GM23248 (cell line): ENCODE results near the gene PHYHD1. TPM values are rescaled to one million over a fixed set of nuclear protein-coding genes. Genes with fewer than 3 reads are reported as not detected.

Source experiments
- DNase-seq: peaks from one replicate; pipeline ENCODE4 v3.0.0-alpha.2; 2015
- H2AFZ ChIP-seq: fragments of 200-600 bp; sonication (generic); 2 replicates; pipeline ENCODE4 v1.6.1; 2016; ENCODE audit warnings: antibody characterized with exemption
- H3F3A ChIP-seq: fragments of 200-600 bp; sonication (generic); 2 replicates; pipeline ENCODE4 v1.6.1; 2016; ENCODE audit warnings: mild to moderate bottlenecking, antibody characterized with exemption, mixed run types; ENCODE audit not compliant: insufficient read depth
- H3K27ac ChIP-seq: fragments of 200-600 bp; sonication (generic); 2 replicates; pipeline ENCODE4 v1.5.1; 2016; ENCODE audit warnings: mild to moderate bottlenecking
- H3K27me3 ChIP-seq: fragments of 200-600 bp; sonication (generic); replicated peaks from 2 replicates; pipeline ENCODE4 v1.6.1; 2016; ENCODE audit warnings: mild to moderate bottlenecking; ENCODE audit not compliant: insufficient read depth
- H3K36me3 ChIP-seq: fragments of 200-600 bp; sonication (generic); 2 replicates; pipeline ENCODE4 v1.6.1; 2016; ENCODE audit warnings: low read depth, mild to moderate bottlenecking
- H3K4me1 ChIP-seq: fragments of 200-600 bp; sonication (generic); 2 replicates; pipeline ENCODE4 v1.6.1; 2016; ENCODE audit warnings: mild to moderate bottlenecking; ENCODE audit not compliant: insufficient read depth
- H3K4me2 ChIP-seq: fragments of 200-600 bp; sonication (generic); one replicate; pipeline ENCODE4 v1.6.1; 2016; ENCODE audit warnings: mild to moderate bottlenecking; ENCODE audit not compliant: unreplicated experiment
- H3K4me3 ChIP-seq: fragments of 200-600 bp; sonication (generic); 2 replicates; pipeline ENCODE4 v1.5.1; 2016; ENCODE audit warnings: mild to moderate bottlenecking
- H3K79me2 ChIP-seq: fragments of 200-600 bp; sonication (generic); 2 replicates; pipeline ENCODE4 v1.6.1; 2016; ENCODE audit warnings: mild to moderate bottlenecking; ENCODE audit not compliant: insufficient read depth
- H3K9ac ChIP-seq: fragments of 200-600 bp; sonication (generic); 2 replicates; pipeline ENCODE4 v1.6.1; 2016; ENCODE audit warnings: mild to moderate bottlenecking
- H3K9me2 ChIP-seq: fragments of 200-600 bp; sonication (generic); 2 replicates; pipeline ENCODE4 v1.6.1; 2016; ENCODE audit warnings: mixed run types, mild to moderate bottlenecking, moderate library complexity; ENCODE audit not compliant: insufficient read depth
- H3K9me3 ChIP-seq: fragments of 200-600 bp; sonication (generic); one replicate; pipeline ENCODE4 v1.6.1; 2017; ENCODE audit warnings: low read depth
- H4K20me1 ChIP-seq: fragments of 200-600 bp; sonication (generic); 2 replicates; pipeline ENCODE4 v1.6.0; 2016; ENCODE audit not compliant: insufficient read depth
- EZH2 ChIP-seq: fragments of 200-600 bp; sonication (generic); IDR thresholded peaks from 2 replicates; pipeline ENCODE4 v1.6.1; 2018; ENCODE audit warnings: antibody characterized with exemption, mild to moderate bottlenecking; ENCODE audit not compliant: insufficient read depth, poor library complexity, severe bottlenecking
- EZH2phosphoT487 ChIP-seq: fragments of 200-600 bp; sonication (generic); IDR thresholded peaks from 2 replicates; pipeline ENCODE4 v1.6.1; 2018; ENCODE audit warnings: antibody characterized with exemption, moderate library complexity, mild to moderate bottlenecking, low read depth; ENCODE audit not compliant: insufficient read depth
- WGBS, 2 experiments: methylation state at CpG; one replicate each; pipeline ENCODE4 v1.1.6; 2015 to 2017; ENCODE audit warnings: low lambda C conversion rate in 2 of 2, low coverage in 1 of 2; ENCODE audit errors: missing lambda C conversion rate in 2 of 2; 5-methylcytosine and 5-hydroxymethylcytosine counted together
- in situ Hi-C: fragments of 300-500 bp; cut with MboI; formaldehyde crosslinking; loops from 2 replicates; pipeline ENCODE4 v1.15.0; 2020
- polyA plus RNA-seq: library from polyadenylated mRNA; unstranded; fragments of >200 nt; fragmentation: Nextera tagmentation; extraction: Ambion mirVana; gene quantifications from 2 replicates; pipeline ENCODE4 v1.2.1, GENCODE V29; 2016
- total RNA-seq: library from RNA; depleted of rRNA; stranded (reverse); fragments of >200 nt; shearing (Covaris generic); gene quantifications from 2 replicates; pipeline ENCODE4 v1.2.3, GENCODE V29; 2014

Gene PHYHD1
- total and polyA plus RNA-seq, 2 experiments from 2014 or later, result 4.4 to 7.4 TPM

DNA sequence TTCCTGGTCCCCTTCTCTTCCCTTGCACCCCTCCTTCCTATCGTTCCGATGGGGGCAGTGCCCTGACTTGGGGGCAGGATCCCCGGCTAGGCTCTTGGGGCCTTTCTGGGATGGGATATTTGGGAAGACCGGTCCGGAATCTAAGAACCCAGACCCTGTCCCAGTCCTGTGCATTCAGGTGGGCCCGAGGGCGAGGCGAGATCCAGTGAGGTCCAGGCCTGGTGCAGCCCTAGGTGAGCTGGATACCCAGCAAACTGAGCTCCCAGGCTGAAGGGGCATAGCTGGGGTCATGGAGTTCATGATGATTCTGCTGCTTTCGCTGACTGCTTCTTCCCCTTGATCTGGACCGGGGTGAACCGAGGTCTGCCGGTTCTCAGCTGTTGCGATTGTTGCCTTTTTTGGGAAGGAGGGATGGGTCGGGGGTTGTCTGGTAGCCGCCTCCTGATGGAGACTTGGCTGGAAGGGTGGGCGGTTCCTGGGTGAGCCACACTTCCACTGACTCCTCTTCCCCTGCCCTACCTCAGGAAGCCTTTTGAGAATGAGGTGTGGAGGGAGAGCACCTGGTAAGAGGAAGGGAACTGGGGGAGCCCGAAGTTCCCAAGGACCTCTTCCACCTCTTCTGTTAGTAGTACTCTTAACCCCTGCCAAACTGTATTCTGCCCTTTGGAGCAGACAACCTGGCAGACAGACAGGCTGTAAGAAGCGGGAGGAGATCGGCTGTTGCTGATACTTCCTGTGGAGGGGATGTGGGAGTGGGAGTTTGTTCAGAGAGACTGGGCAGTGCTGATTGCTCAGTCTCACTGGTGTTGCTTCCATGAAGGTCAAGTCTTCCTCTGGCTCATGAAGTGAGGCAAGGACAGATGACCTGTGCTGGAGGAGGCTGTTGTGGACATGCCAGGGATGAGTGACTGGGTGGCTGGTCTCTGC, 37.8 kb upstream of the PHYHD1 start:
- H3K4me2 ChIP-seq, result peak overlapping the region; percentile 88
- peak; percentile 42 for DNase-seq
- H3F3A ChIP-seq, result no peaks in the 10 kb centered on the region
- TF ChIP-seq EZH2phosphoT487 (no peak), EZH2 (no peak)
- no peaks in the 10 kb centered on the region for H3K9me3 ChIP-seq
- H3K27ac ChIP-seq, result peak overlapping the region; percentile 69
- H3K9ac ChIP-seq, result peak overlapping the region; percentile 87
- peaks cover 5% of the 10 kb centered on the region; the same call in 1 of the 2 replicates for H3K36me3 ChIP-seq
- H2AFZ ChIP-seq, result peak overlapping the region; percentile 62
- no peaks in the 10 kb centered on the region for H3K9me2 ChIP-seq
- H3K4me3 ChIP-seq, result peak overlapping the region; percentile 88
- in situ Hi-C loops, result no loop called here
- no peaks in the 10 kb centered on the region for H3K27me3 ChIP-seq
- 0 to 3% methylated on average over 19 of the region's 19 CpGs for WGBS, 2 experiments
- peaks cover 74% of the 10 kb centered on the region for H3K79me2 ChIP-seq
- peaks cover 11% of the 10 kb centered on the region; the same call in 1 of the 2 replicates for H3K4me1 ChIP-seq
- H4K20me1 ChIP-seq, result no peaks in the 10 kb centered on the region

DNA sequence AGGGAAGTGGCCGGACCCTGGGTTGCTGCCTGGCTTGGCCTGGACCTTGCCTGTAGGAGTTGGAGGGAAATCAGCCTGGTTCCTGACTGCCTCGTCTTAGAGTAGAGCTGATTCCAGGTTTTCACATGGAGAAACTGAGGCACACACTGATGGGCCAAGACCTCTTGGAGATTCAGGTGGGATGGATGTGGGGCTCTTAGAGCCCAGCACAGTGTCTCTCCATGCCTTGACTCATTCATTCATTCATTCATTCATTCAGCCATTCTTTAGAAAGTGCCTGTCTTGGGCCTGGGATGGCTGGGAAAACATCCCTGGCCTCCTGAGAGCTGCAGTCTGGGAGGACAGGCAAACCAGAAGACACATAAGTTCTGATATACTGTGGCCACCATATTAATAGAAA, 36.6 kb upstream of the PHYHD1 start:
- 60 to 63% methylated on average over 2 of the region's 2 CpGs for WGBS, 2 experiments
- peaks cover 5% of the 10 kb centered on the region; the same call in 1 of the 2 replicates for H3K36me3 ChIP-seq

DNA sequence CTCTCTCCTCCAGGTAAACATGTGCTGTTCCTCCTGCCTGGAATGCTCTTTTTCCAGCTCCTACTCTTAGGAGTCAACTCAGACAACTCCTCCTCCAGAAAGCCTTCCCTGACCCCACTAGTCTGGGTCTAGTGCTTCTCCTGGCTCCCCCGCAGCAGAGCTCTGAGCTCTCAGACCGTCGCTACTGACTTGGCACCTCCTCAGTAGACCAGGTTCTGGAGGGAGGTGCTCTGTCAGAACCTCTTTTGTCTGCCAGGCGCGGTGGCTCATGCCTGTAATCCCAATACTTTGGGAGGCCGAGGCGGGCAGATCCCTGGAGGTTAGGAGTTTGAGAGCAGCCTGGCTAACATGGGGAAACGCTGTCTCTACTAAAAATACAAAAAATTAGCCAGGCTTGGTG, 35.4 kb upstream of the PHYHD1 start:
- 95 to 96% methylated on average over 6 to 8 of the region's 8 CpGs for WGBS, 2 experiments
- DNase-seq, result no peak
- no peak overlapping the region for H2AFZ ChIP-seq
- H3K9me2 ChIP-seq, result no peaks in the 10 kb centered on the region
- H3K27ac ChIP-seq, result no peak overlapping the region
- H3K27me3 ChIP-seq, result no peaks in the 10 kb centered on the region
- H3K4me2 ChIP-seq, result no peak overlapping the region
- no peaks in the 10 kb centered on the region for H4K20me1 ChIP-seq
- H3K4me3 ChIP-seq, result no peak overlapping the region
- H3K36me3 ChIP-seq, result peaks cover 5% of the 10 kb centered on the region; the same call in 1 of the 2 replicates
- TF ChIP-seq EZH2, result no peak
- H3F3A ChIP-seq, result no peaks in the 10 kb centered on the region
- peaks cover 89% of the 10 kb centered on the region for H3K79me2 ChIP-seq
- H3K9me3 ChIP-seq, result no peaks in the 10 kb centered on the region
- H3K4me1 ChIP-seq, result peaks cover 14% of the 10 kb centered on the region; the same call in 1 of the 2 replicates
- in situ Hi-C loops, result no loop called here
- no peak overlapping the region for H3K9ac ChIP-seq

More for the DNA sequence above, 36.6 kb upstream of the PHYHD1 start:
- Histone ChIP-seq H3K9ac (0 out of 2 replicates have a peak overlapping the region, but pooled peaks have one; percentile 87), H3F3A (no peaks in the 10 kb centered on the region), H3K9me2 (no peaks in the 10 kb centered on the region), H4K20me1 (no peaks in the 10 kb centered on the region), H3K4me1 (peaks cover 11% of the 10 kb centered on the region; the same call in 1 of the 2 replicates), H3K4me3 (0 out of 2 replicates have a peak overlapping the region, but pooled peaks have one; percentile 88), H3K27ac (no peak overlapping the region), H3K9me3 (no peaks in the 10 kb centered on the region), H3K79me2 (peaks cover 86% of the 10 kb centered on the region), H3K4me2 (peak overlapping the region; percentile 88), H2AFZ (no peak overlapping the region), H3K27me3 (no peaks in the 10 kb centered on the region)
- no peak for DNase-seq
- in situ Hi-C loops, result no loop called here
- TF ChIP-seq EZH2 (no peak), EZH2phosphoT487 (no peak)

DNA sequence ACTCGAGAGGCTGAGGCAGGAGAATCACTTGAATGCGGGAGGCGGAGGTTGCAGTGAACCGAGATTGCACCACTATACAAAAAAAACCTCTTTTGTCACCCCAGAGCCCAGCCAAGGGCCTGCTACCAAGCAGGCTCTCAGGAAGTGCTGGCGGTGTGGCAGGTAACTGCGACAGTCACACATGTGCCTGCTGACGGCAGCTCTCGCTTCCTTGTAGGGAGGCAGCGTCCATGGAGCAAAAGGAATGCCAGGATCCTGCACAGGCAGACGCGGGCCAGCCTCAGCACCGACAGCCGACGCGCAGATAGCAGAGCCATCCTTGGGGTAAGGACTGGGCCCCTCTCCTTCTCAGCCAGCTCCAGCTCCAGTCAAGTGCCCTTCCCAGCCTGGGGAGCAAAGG, 35.0 kb upstream of the PHYHD1 start:
- Histone ChIP-seq H3K79me2 (peaks cover 89% of the 10 kb centered on the region), H3K4me3 (no peak overlapping the region), H3K36me3 (peaks cover 5% of the 10 kb centered on the region; the same call in 1 of the 2 replicates), H3K27ac (no peak overlapping the region), H3K4me2 (no peak overlapping the region), H3K9me3 (no peaks in the 10 kb centered on the region), H3K27me3 (no peaks in the 10 kb centered on the region), H3K4me1 (peaks cover 18% of the 10 kb centered on the region; the same call in 1 of the 2 replicates), H3K9me2 (no peaks in the 10 kb centered on the region), H3F3A (no peaks in the 10 kb centered on the region), H3K9ac (no peak overlapping the region), H2AFZ (no peak overlapping the region), H4K20me1 (no peaks in the 10 kb centered on the region)
- in situ Hi-C loops, result no loop called here
- DNase-seq, result no peak
- no peak for TF ChIP-seq EZH2
- no peak for TF ChIP-seq EZH2phosphoT487
- 94% methylated on average over 15 of the region's 15 CpGs for WGBS, 2 experiments
